PFSK-1 (cell line): ENCODE results near the gene CRISPLD2.

Source experiments
- FOXP2 ChIP-seq: optimal IDR thresholded peaks from 2 replicates; pipeline ENCODE3; 2011; ENCODE audit warnings: borderline replicate concordance, control low read depth, inconsistent platforms; ENCODE audit not compliant: insufficient read depth; ENCODE audit errors: extremely low read length, extremely low read depth
- POLR2AphosphoS5 ChIP-seq: IDR thresholded peaks from 2 replicates; pipeline ENCODE4 v1.6.1; 2012; ENCODE audit warnings: low read depth, mild to moderate bottlenecking, control low read depth, low read length, moderate library complexity
- SIN3A ChIP-seq: IDR thresholded peaks from 2 replicates; pipeline ENCODE4 v1.6.1; 2012; ENCODE audit warnings: mild to moderate bottlenecking, low read length, moderate library complexity, borderline replicate concordance; ENCODE audit not compliant: insufficient read depth
- TAF1 ChIP-seq: IDR thresholded peaks from 2 replicates; pipeline ENCODE4 v1.6.1; 2012; ENCODE audit warnings: low read length, control low read depth, borderline replicate concordance; ENCODE audit not compliant: insufficient read depth
- TF ChIP-seq, protein P1 (sequence below), 2 experiments: IDR thresholded peaks; 2 replicates each; pipeline versions ENCODE4 v1.6.1 to v1.8.0; 2011 to 2012; ENCODE audit warnings: low read depth in 2 of 2, low read length in 2 of 2, control low read depth in 1 of 2, inconsistent platforms in 1 of 2, mild to moderate bottlenecking in 1 of 2, moderate library complexity in 1 of 2; ENCODE audit not compliant: insufficient read depth in 1 of 2

CRISPLD2 gene

DNA sequence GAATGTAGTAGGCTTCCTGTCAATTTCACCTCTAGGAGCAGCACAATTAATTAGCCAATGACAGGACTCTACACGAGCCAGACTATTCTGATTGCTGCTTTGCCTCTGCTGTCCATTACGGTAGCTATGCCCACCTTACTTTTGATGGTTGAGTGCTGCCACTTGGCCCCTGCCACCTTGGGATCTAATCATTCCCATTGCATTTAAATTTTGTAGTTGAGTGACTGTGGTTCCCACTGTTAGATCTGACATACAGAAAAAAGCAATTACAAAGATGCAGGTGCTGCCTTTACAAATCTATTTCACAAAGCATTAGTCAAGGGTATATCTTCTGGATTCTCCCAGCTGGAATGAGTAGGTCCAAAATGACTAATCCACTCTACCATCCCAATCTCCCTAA, 39.9 kb downstream of the CRISPLD2 start:
- TF ChIP-seq TAF1 (no peak), SIN3A (no peak), FOXP2 (no peak), POLR2AphosphoS5 (no peak)
- TF ChIP-seq, protein P1, sequence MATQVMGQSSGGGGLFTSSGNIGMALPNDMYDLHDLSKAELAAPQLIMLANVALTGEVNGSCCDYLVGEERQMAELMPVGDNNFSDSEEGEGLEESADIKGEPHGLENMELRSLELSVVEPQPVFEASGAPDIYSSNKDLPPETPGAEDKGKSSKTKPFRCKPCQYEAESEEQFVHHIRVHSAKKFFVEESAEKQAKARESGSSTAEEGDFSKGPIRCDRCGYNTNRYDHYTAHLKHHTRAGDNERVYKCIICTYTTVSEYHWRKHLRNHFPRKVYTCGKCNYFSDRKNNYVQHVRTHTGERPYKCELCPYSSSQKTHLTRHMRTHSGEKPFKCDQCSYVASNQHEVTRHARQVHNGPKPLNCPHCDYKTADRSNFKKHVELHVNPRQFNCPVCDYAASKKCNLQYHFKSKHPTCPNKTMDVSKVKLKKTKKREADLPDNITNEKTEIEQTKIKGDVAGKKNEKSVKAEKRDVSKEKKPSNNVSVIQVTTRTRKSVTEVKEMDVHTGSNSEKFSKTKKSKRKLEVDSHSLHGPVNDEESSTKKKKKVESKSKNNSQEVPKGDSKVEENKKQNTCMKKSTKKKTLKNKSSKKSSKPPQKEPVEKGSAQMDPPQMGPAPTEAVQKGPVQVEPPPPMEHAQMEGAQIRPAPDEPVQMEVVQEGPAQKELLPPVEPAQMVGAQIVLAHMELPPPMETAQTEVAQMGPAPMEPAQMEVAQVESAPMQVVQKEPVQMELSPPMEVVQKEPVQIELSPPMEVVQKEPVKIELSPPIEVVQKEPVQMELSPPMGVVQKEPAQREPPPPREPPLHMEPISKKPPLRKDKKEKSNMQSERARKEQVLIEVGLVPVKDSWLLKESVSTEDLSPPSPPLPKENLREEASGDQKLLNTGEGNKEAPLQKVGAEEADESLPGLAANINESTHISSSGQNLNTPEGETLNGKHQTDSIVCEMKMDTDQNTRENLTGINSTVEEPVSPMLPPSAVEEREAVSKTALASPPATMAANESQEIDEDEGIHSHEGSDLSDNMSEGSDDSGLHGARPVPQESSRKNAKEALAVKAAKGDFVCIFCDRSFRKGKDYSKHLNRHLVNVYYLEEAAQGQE (IDR thresholded peaks at IDR 0.05; ENCODE audit: insufficient read depth in 1 of 2, low read depth in 2 of 2, low read length in 2 of 2) = no peak

DNA sequence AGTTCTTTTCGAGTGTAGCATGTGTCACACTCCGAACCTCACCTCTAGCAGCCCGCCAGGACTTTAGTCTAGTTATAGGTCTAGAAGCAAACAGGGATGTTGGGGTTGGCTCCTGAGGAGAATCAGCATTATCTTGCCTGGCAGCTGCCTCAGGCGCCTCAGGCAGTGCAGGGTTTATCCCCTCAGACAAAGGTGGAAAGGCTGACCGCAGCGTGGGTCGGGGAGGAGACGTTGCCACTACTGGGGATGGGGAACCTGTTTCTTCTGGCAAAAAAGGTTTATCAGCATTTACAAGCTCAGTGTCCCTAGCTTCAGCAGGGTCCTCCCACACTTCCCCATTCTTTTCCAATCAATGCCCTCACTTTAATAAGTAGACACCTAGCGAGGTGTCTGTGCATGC, 40.6 kb downstream of the CRISPLD2 start:
- no peak for TF ChIP-seq POLR2AphosphoS5
- TF ChIP-seq, protein P1 (IDR thresholded peaks at IDR 0.05; ENCODE audit: insufficient read depth in 1 of 2, low read depth in 2 of 2, low read length in 2 of 2) = no peak
- no peak for TF ChIP-seq TAF1
- TF ChIP-seq FOXP2 = no peak
- no peak for TF ChIP-seq SIN3A

DNA sequence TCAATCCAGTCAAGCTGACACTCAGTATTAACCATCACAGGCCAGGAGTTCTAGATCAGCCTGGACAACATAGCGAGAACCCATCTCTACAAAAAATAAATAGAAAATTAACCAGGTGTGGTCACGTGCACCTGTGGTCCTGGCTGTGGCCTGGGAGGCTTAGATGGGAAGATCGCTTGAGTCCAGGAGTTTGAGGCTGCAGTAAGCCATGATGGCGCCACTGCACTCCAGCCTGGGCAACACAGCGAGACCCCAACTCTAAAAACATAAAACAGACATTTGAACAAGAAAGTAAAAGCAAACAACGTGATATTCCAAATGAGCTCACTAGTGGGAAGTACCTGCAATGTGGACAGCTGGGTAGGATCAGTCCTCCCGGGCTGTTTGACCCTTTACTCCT, 41.9 kb downstream of the CRISPLD2 start:
- TF ChIP-seq, protein P1 (IDR thresholded peaks at IDR 0.05; ENCODE audit: insufficient read depth in 1 of 2, low read depth in 2 of 2, low read length in 2 of 2) = no peak
- TF ChIP-seq FOXP2 (no peak), SIN3A (no peak), TAF1 (no peak), POLR2AphosphoS5 (no peak)

DNA sequence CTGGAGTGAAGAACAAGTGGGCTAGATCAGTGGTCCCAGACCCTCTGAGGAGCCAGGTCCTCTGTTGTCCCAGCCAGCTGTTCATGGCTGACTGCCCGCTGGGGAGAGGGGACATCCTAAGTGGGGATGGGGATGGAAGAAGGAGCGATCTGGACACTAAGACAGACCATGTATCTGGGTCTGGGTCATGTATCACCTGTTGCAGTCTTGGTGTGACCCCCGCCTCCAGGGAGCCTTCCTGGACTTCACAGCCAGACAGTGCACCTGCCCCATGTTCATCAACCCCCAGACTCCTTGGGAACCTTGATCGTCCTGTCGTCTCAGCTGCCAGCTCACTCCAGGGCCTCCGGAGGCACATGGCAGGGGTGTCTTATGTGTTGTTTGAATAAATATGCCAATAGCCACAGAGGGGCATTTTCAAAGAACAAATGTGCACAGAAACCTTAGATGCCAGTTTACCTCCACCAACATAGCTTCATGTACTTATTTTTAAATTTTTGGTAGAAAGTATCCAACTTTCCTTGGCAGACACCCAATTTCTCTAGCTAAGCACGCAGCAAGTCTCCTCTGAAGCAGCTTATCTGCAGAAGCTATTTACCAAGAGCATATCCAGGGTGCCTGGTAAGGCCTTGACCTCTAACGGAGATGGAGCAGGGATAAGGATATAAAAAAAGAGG, 43.2 kb downstream of the CRISPLD2 start:
- TF ChIP-seq FOXP2 = no peak
- TF ChIP-seq TAF1 = no peak
- TF ChIP-seq, protein P1 (IDR thresholded peaks at IDR 0.05; ENCODE audit: insufficient read depth in 1 of 2, low read depth in 2 of 2, low read length in 2 of 2) = no peak
- no peak for TF ChIP-seq SIN3A
- no peak for TF ChIP-seq POLR2AphosphoS5

DNA sequence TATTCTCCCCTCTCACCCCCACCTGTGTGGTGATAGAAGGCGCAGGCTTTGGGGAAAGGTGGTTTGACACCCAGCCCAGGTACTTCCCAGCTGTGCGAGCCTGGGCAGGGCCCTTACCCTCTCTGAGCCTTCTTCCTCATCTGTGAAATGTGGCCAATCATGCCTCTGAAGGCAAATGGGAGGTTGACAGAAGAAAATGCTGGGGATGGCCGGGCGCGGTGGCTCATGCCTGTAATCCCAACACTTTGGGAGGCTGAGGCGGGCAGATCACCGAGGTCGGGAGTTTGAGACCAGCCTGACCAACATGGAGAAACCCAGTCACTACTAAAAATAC, 43.7 kb downstream of the CRISPLD2 start:
- TF ChIP-seq SIN3A = no peak
- no peak for TF ChIP-seq TAF1
- TF ChIP-seq, protein P1 (IDR thresholded peaks at IDR 0.05; ENCODE audit: insufficient read depth in 1 of 2, low read depth in 2 of 2, low read length in 2 of 2) = no peak
- no peak for TF ChIP-seq POLR2AphosphoS5
- no peak for TF ChIP-seq FOXP2
